A673 (cell line): ENCODE results near the gene NDUFA5.

ENCODE experiments used
- EZH2 ChIP-seq: fragments of 200-600 bp; sonication (generic); IDR thresholded peaks from 2 replicates; pipeline ENCODE4 v1.6.1; 2017; ENCODE audit warnings: borderline replicate concordance, low read depth, mild to moderate bottlenecking, mixed read lengths, antibody characterized with exemption, low read length; ENCODE audit not compliant: poor library complexity, severe bottlenecking
- TF ChIP-seq, protein P1 (sequence below): fragments of 300-800, 200-600 bp; sonication (generic); conservative IDR thresholded peaks from 2 replicates; pipeline ENCODE4 v1.5.1; 2017; ENCODE audit warnings: low read depth, mild to moderate bottlenecking, antibody characterized with exemption, low read length, moderate library complexity, mixed read lengths

DNA sequence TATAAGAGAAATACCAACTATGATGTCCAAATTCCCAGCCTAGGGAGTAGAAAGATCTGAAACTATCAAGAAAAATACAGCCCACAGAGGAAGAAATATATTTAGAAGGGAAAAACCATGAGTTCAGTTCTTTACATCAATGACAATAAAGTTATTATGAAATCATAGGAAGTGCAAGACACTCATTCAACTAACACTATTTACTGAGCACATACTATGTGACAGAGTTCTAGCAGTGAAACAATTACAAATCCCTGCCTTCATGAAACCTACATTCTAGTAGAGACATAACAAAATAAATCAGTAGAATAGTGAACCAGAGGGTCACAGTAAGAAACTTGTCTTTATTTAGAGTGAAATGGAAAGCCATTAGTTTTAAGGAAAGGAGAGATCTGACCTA is 2.1 kb downstream of the NDUFA5 start:
- TF ChIP-seq EZH2 = no peak
- TF ChIP-seq, protein P1, sequence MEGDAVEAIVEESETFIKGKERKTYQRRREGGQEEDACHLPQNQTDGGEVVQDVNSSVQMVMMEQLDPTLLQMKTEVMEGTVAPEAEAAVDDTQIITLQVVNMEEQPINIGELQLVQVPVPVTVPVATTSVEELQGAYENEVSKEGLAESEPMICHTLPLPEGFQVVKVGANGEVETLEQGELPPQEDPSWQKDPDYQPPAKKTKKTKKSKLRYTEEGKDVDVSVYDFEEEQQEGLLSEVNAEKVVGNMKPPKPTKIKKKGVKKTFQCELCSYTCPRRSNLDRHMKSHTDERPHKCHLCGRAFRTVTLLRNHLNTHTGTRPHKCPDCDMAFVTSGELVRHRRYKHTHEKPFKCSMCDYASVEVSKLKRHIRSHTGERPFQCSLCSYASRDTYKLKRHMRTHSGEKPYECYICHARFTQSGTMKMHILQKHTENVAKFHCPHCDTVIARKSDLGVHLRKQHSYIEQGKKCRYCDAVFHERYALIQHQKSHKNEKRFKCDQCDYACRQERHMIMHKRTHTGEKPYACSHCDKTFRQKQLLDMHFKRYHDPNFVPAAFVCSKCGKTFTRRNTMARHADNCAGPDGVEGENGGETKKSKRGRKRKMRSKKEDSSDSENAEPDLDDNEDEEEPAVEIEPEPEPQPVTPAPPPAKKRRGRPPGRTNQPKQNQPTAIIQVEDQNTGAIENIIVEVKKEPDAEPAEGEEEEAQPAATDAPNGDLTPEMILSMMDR = no peak
